Muscle of arm (tissue), 12 donors: Measurements from ENCODE around the gene SCAMP4. TPM values are rescaled to one million over a fixed set of nuclear protein-coding genes. Genes with fewer than 3 reads are reported as not detected.

Experiments used
- DNase-seq: peaks from one replicate; pipeline ENCODE4 v3.0.0-alpha.2; 2013
- polyA plus RNA-seq, 12 donors: library from polyadenylated mRNA; unstranded; fragments of 120-200 nt; gene quantifications; one replicate each; pipeline ENCODE4 v1.2.1, GENCODE V29; 2013; ENCODE audit not compliant: insufficient read length in 12 of 12

The SCAMP4 gene
- polyA plus RNA-seq, 12 donors: 18.3 to 42.5 (median 25.1) TPM; not detected in 1

- no peak for DNase-seq
Measured at GRCh38 chr19:1955171-1956121, 50.2 kb downstream of the SCAMP4 start.

GRCh38 chr19:1956122-1956494 lies 50.9 kb downstream of the SCAMP4 start:
- no peak for DNase-seq

DNA sequence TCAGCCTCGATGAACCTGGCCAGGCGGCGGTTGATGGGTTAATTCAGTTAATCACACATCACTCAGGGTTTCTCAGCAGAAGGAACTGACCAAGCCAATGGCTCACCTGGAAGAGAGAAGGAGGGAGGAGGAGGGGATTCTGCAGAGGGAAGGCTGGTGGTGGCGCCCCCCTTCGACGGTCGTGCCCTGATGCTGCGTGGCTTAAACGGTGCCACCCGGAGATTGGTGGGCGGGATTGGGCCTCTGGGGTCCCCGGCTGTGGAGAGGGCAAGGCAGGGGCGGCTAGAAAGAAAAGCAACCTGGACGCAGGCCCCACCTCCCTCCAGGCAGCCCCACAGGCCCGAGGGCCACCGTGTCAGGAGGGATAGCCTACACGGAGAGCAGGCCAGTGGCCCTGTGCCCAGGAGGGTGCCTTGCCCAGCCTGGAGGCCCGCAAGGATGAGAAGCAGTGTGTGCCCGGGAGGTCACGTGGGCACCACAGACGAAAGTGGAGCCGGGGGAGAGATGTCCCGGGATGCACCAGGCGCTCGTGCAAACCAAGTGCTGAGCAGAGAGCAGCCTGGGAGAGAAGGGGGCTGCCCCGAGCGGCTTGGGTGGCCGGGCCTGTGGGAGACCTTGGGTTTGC lies 51.8 kb downstream of the SCAMP4 start:
- no peak for DNase-seq

GRCh38 chr19:1957562-1958248 lies 52.5 kb downstream of the SCAMP4 start:
- no peak for DNase-seq

DNA sequence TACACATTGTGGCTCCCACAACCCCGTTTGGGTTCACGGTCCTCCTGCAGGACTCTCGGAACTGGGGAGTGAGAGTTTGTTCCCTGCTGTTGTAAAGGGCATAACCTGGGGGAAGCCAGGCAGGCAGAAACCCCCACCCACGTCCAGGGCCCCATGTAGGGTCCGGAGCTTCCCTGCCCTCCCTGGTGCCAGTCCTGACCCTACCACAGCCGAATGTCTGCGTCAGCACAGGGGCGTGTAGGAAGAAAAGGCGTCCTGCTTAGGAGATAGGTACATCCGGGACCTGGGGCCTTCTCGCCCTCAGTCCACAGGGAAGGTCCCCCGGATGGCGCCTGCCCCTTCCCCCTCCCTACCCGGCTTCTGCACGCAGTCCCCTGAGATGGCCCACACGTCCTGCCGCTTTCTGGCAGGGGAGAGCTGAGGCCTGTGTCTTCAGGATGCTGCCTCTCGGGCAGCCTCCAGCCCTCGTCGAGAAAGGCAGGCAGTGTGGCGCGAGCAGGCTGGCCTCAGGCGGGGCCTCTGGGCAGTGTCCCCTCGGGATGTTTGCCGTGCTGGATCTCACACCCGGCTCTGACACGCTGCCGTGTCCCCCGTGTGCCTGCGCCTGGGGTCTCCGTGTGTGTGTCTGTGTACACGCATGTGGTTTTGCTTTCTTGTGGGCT lies 54.9 kb downstream of the SCAMP4 start:
- no peak for DNase-seq

GRCh38 chr19:1961000-1961883 lies 56.0 kb downstream of the SCAMP4 start:
- no peak for DNase-seq

DNA sequence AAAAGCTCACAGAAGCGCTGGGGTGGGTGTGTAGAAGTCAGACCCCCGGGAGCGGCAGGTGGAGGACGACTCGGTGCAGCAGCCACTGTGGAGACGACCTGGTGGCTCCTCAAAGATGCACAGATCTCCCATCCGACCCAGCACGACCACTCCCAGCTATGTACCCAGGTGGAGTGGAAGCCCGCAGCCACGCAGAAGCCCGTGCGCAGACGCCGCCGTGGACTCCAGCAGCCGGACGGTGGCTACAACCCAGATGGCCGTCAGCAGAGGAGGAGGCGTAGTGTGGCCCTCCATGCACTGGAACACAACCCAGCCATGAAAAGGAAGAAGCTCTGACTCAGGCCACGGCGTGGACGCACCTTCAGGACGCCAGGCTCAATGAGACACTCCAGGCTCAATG lies 57.5 kb downstream of the SCAMP4 start:
- DNase-seq: no peak

DNA sequence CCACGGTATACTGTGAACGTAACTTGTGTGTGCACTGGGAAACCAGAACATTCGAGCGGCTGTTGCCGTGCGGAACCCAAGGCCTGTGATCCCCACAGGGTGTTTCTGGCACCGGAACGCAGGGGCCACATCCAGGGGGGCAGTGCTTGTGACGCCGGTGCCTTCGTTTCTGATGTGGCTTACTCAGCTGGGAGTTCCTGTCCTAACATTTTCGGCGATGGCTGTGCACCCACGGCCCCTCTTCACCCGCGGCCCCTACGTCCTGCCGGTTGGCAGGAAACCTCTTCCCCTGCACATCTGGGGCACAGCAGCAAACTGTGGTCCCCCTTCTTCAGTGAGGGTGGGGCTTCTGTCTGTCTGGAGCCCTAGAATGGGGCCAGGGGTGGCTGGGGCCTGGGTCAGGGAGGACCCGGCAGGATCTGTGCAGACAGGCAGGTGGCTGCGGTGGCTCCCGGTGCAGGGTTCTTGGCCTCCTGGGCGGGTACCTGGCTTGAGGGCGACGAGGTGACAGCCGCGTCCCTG lies 61.9 kb downstream of the SCAMP4 start:
- no peak for DNase-seq

GRCh38 chr19:1968279-1969175 lies 63.3 kb downstream of the SCAMP4 start:
- DNase-seq: no peak

- no peak for DNase-seq
Measured at GRCh38 chr19:1969176-1970002, 64.2 kb downstream of the SCAMP4 start.

DNA sequence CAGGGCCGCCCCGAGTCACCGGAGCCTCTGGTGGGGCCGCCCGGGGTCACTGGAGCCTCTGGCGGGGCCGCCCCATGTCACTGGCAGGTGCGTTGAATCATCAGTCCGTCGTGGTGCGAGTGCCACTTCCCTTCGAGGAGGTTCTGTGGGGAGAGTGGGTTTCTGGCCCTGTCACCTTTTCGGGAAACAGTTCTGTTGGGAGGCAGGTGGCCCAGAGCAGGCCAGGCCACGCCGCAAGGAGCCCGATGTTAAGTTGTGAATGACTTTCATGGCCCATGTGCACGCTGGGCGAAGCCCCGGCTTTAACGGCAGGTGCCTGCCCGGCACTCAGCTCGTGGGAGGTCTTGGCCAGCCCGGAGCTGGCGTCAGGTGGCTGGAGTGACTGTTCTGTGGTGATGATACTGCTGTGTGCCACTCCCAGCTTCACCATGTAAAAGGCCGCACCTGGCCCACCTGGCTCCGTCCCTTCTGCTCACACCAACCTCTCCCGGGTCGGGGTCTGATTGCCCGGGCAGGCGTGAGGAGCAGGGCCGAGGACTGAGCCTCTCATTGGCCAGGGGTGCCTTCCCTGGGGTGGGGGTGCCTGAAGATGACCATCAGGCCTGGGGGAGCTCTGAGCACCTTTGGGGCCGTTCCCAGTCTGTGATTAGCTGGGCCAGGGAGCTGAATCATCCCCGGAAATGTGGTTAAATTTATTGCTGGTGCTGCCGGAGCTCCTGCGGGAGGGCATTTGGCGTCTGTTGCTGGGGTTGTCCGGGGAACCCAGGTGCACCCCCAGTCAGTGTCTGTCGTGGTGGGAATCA lies 65.0 kb downstream of the SCAMP4 start:
- DNase-seq: no peak

DNA sequence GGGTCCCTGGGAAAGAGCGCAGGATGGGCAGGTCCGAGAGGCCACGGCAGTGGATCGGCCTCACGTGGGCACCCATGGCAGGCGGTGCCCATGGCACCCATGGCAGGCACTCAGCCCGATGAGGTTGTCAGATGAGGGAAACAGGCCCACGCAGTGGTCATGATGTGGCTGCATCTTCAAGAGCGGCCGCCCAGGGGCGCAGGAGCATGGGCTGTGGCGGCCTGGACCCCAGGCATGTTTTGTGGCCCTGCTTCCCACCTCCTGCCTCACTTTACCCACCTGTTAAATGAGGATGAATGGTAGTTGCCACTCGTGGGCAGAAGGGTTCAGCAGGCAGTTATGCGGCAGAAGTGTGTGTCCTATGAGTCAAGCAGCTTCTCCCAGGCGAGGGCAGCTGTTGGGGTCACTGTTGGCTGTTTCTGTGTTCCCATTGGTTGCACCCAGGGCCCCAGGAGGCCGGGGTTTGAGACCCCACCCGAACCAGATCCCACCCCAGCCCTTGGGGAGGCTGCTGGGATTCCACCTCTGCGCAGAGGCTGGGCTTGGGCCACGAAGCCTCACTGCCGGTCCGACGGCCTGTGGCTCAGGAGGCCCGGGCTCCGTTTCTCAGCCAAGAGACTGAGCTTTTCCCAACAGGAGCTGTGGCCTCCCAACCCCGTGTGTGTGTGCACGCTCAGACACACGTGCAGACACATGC lies 65.8 kb downstream of the SCAMP4 start:
- no peak for DNase-seq

DNA sequence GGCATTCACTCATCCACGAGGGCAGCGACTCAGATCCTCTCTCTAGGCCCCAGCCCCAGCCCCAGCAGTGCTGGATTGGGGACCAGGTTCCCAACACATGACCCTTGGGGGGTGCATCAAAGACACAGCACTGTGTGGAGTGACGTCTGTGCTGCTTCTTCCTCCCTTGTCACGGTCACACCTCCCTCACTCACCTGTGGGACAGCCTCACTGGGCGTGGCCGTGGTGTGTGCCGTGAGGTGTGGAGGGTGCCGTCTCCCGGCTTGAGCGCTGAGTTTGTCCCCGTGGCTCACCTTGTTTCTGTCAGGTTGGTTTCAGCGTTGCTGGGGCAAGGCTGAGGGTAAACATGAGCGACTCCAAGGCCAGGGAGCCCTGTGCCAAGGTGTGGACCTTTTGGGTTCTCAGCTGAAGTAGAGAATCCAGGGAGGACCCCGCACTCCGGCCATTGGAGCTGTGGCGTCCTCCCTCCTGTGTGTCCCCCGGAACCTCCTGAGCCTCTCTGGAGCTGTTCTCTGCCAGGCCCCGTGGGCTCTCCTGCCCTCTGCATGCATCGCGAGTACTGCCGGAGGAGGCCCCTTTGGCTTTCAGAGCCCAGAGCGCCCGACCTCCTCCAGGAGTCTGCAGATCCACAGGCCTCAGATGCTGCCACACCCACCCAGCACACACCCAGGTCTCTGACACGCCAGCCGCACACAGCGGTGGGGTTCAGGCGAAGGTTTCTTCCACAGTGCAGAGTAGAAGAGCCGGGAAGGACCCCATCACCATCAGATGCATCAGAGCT lies 69.4 kb downstream of the SCAMP4 start:
- DNase-seq: no peak

DNA sequence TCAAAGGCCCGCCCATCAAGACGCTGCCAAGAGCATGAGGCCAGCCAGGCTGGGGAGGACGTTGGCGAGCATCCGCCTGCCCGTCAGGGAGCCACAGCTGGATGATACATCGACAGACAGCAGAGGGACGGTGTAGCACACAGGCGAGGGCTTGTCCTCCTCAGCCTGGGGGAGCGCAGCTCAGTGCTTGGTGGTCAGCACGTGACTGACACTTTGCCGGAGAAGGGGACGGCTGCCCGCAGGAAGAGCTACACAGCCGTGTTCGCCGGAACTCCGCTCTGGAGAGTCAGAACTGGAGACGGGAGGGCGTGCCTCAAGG lies 69.9 kb downstream of the SCAMP4 start:
- no peak for DNase-seq
